C4-2B (cell line): ENCODE data around the gene CBX5.

Source experiments
- H3K27ac ChIP-seq: fragments of 450-650 bp; 2 replicates; pipeline ENCODE4 v1.5.1; 2017
- CTCF ChIP-seq: fragments of 450-650 bp; conservative IDR thresholded peaks from 2 replicates; pipeline ENCODE4 v1.5.1; 2017; ENCODE audit warnings: mild to moderate bottlenecking
- ZFX ChIP-seq: fragments of 450-650 bp; IDR thresholded peaks from 2 replicates; pipeline ENCODE4 v1.6.1; 2017

The CBX5 gene

GRCh38 chr12:54306925-54307741 lies 27.2 kb upstream of the CBX5 start:
- TF ChIP-seq ZFX (no peak), CTCF (no peak)
- no peak overlapping the region for H3K27ac ChIP-seq

- TF ChIP-seq CTCF (no peak), ZFX (no peak)
- H3K27ac ChIP-seq, result no peak overlapping the region
Observed at GRCh38 chr12:54304187-54304810, 24.4 kb upstream of the CBX5 start.

- TF ChIP-seq CTCF, result no peak
- TF ChIP-seq ZFX, result no peak
- no peak overlapping the region for H3K27ac ChIP-seq
Observed at GRCh38 chr12:54303640-54304039, 23.7 kb upstream of the CBX5 start.

GRCh38 chr12:54301428-54302048 lies 21.6 kb upstream of the CBX5 start:
- H3K27ac ChIP-seq, result no peak overlapping the region

GRCh38 chr12:54300732-54301427 lies 21.0 kb upstream of the CBX5 start, which contains the start of gene NFE2:
NFE2 (minus strand) TSS chr12:54301015; CDS start chr12:54295248, 5,767 bp downstream.
- H3K27ac ChIP-seq, result no peak within 1 kb of the TSS
- TF ChIP-seq ZFX (no peak), CTCF (no peak)

More at GRCh38 chr12:54301428-54302048, 21.6 kb upstream of the CBX5 start:
- TF ChIP-seq CTCF, result no peak

GRCh38 chr12:54300225-54300731 lies 20.4 kb upstream of the CBX5 start:
- no peak for TF ChIP-seq ZFX
- no peak for TF ChIP-seq CTCF
- no peak overlapping the region for H3K27ac ChIP-seq
